ENCODE results near the gene RANGRF.
A peak's percentile ranks its signal among the peaks of the same experiment; 100 is the strongest.

GRCh38 chr17:8248751-8249607 is 39.5 kb upstream of the RANGRF start, which contains the start of gene PFAS:
- no peak for TF ChIP-seq CTCF (IDR thresholded peaks at IDR 0.05)
- peak; percentile 49 for TF ChIP-seq POLR2A (IDR thresholded peaks at IDR 0.05)

Measured in right lobe of liver (tissue), 4 donors.